GM19452 (cell line): Measurements from ENCODE around the gene RRP36.

Source experiments
- ATAC-seq: cut with Tn5 transposase; IDR thresholded peaks from one replicate; pipeline ENCODE4 v1.9.1; 2021; ENCODE audit not compliant: unreplicated experiment

RRP36 gene

DNA sequence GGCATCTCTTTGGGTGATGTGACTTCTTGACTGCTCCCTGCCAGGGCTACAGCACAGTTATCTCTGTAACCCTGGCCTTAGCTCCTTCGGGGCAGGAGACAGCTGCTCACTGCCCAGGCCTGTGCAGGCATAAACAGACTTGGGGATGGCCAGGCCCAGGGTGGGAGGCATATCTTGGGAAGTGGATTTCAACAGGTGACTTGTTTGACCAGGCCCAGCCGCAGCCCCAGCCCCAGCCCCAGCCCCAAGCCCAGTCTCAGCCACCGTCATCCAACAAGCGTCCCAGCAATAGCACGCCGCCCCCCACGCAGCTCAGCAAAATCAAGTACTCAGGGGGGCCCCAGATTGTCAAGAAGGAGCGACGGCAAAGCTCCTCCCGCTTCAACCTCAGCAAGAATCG, 15.2 kb upstream of the RRP36 start:
- no peak for ATAC-seq

DNA sequence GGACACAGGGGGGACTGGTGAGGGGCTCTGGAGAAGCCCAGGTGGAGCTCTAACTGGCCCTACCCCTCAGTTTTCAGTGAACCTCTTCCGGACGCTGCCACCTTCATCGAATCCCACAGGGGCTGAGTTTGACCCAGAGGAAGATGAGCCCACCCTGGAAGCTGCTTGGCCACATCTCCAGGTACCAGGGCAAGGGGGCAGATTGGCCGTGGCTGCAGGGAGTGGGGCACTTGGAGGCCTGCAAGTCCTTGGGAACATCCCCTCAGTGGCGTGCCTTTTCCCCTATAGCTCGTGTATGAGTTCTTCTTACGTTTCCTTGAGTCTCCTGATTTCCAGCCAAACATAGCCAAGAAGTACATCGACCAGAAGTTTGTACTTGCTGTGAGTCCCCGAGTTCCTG, 14.3 kb upstream of the RRP36 start:
- no peak for ATAC-seq

DNA sequence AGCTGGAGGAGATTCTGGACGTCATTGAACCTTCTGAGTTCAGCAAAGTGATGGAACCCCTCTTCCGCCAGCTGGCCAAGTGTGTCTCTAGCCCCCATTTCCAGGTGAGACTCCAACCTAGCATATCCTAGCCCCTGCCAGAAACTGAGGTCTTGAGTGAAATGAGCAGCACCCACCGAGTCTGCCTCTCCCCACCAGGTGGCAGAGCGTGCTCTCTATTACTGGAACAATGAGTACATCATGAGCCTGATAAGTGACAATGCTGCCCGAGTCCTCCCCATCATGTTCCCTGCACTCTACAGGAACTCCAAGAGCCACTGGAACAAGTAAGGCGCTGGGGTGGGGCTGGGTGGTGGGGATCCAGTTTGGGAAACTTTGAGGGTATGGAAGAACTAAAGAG, 12.3 kb upstream of the RRP36 start:
- no peak for ATAC-seq

- no peak for ATAC-seq
Observed at GRCh38 chr6:43011207-43011606, 10.2 kb upstream of the RRP36 start.

- ATAC-seq = no peak
Observed at GRCh38 chr6:43012364-43012763, 9.1 kb upstream of the RRP36 start.

DNA sequence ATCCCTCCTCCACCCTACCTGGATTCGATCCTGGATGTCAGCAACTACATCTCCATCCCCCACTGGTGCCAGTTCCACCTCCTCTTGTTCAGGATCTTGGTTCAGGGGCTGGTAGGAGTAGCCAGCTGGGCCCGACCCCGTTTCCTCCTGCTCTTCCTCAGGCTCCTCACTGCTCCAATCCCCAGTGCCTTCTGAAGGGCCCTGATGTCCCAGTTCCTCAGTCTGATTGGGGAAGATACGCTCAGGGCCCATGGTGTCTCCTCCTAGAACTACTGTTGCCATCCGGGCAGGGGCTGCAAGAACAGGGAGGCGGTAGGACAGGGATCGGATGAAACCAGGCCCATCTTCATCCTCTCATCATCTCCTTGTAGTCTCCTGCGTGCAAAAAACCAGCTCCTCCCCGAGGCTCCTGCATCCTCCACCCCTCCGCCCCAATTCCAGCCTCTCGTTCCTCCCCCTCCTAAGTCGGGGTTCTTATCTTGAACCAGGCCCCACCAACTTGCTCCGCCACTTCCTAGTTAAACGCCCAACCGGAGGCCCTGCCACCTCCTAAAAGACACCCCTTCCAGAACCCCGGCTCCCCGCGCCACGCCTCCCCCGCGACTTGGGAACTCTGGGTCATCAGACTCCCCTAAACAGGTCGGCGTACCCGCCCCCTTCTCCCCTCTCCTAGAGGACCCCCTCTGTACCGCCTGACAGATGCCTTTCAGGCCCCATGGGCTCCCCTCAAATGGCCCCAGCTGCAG, 8.2 kb upstream of the RRP36 start:
- no peak for ATAC-seq

GRCh38 chr6:43013843-43014433, 7.5 kb upstream of the RRP36 start, which contains the start of the genes KLHDC3 and MEA1:
TSS of gene KLHDC3 (plus strand) at chr6:43014249. CDS start at chr6:43017193, 2,944 bp downstream.
TSS of gene MEA1 (minus strand) at chr6:43013946. CDS start at chr6:43013813, 133 bp downstream.
- peak; percentile 91 for ATAC-seq

- no peak for ATAC-seq
Observed at GRCh38 chr6:43014434-43014909, 7.0 kb upstream of the RRP36 start.

DNA sequence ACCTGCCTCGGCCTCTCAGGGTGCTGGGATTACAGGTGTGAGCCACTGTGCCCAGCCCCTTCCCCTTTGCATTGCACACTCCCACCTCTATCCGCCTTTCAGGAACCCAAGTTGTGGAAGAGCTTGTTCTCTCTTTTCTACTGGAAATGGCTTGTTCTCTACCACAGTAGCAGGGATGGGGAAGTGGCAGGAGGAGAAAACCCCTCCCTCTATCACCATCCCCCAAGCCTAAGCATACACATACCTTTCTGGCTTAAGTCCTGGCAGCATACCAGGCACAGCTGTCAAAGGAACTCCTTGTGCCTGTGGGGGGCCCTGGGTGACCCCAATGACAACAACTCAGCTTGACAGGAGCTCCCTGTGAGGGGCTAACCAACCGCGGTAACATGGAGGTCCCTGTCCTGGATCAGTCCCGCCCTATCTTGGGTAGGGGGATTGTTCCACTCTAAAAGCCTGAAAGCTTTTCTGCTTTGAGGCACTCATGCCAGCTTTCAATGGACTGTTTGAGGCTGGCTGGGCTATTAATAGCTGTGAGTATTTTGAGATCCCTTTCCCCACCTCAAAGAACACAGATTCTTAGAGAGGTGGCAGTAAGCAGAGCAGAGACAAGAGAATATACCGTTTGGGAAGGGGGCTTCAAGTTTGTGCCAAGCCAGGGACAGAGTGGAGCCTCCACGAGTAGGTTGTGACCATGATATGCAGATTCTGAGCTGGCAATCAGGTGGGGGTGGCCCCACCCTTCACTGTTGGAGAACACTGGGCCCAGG, 5.1 kb upstream of the RRP36 start:
- no peak for ATAC-seq

DNA sequence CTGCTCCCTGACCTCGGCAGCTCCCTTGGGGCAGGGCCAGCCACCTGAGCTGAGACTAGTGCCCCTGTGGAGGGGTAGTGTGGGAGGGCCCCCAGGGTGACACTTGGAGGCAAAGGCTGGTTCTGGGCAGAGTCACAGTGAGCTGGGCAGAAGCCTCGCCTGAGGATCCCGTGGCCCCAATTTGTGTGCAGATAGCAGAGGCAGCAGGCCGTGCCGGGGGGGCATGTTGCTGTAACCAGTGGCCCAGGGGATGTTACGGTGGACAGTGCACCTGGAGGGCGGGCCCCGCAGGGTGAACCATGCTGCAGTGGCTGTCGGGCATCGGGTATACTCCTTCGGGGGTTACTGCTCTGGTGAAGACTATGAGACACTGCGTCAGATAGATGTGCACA, 4.5 kb upstream of the RRP36 start:
- ATAC-seq = no peak

GRCh38 chr6:43019152-43019551, 2.3 kb upstream of the RRP36 start:
- ATAC-seq = no peak

GRCh38 chr6:43020052-43020705, 1.2 kb upstream of the RRP36 start:
- ATAC-seq = no peak

DNA sequence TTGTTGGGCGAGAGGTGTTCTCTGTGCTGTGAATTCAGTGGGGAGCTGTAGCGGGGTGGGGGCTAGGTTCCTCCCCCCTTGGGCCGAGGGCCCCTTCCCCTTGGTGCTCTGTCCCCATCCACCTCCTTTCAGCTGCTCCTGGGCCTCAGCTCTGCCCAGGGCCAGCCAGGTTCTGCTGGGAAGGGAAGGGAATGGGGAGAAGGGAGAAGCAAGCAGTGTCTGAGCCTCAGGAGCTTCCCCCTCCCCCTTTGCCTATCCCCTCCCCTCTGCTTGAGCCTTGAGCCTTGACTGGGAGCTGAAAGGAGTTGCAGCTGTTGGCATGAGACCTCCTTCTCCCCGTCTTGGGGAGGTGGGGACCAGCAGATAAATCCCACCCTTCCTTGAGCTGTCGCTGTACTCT, 576 bp upstream of the RRP36 start:
- no peak for ATAC-seq

DNA sequence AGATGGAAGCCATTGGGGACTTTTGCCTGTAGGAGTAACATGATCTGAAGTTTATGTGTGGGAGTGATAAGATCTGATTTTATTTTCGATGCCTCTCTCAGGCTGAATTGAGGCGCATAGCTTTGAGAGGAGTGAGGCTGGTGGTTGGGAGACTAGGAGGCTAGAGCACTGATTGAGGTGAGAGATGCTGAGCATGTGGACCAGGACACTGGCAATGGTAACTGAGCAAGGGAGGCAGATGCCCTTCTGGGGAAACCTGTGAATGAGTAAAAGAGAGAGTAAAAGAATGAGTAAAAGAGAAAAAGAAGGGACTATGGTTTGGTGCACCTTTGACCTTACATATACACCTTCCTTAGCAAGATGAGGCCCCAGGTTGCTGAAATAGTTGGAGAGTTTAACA, 3.0 kb downstream of the RRP36 start:
- no peak for ATAC-seq

- no peak for ATAC-seq
Observed at GRCh38 chr6:43026365-43026764, 4.9 kb downstream of the RRP36 start.

DNA sequence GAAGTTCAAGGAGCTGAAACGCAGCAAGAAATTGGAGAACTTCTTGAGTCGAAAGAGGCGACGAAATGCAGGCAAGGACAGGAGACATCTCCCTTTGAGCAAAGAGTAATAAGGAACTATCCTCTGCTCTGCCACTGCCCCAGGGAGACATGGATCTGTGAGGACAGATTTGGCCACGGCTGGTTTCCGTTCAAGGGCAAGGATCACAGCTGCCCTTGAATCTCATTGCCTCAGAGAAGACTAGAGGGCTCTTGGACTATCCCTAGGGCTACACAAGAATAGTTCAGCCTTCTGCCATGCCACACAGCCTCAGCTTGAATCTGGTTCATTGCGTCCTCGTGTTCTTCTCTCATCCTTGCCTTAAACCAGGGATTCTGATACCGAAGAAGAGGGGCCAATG, 7.7 kb downstream of the RRP36 start:
- no peak for ATAC-seq

GRCh38 chr6:43032326-43032725, 10.9 kb downstream of the RRP36 start:
- no peak for ATAC-seq

- ATAC-seq = no peak
Observed at GRCh38 chr6:43033496-43034189, 12.2 kb downstream of the RRP36 start.

DNA sequence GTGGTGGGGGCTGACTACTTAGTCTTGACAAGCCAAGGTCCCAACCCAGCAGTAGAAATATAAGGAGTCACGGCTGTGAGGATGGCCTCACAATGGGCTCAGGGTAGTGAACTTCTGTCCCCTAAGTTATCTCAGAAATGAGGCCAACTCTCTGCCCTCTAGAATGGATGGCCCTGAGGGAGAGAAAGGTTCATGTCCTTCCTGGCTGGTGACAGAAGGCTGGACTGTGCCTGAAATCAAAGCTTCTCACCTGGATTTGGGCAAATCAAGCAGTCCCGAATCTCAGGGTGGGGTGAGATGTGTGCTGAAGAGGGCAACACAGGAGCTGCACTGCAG, 12.7 kb downstream of the RRP36 start:
- no peak for ATAC-seq

GRCh38 chr6:43035495-43036194, 14.2 kb downstream of the RRP36 start:
- no peak for ATAC-seq
